Kidney epithelial cell (primary cell): ENCODE results near the gene MGMT. TPM values are rescaled to one million over a fixed set of nuclear protein-coding genes. Genes with fewer than 3 reads are reported as not detected.

Experiments
- DNase-seq: peaks from one replicate; pipeline ENCODE4 v3.0.0-alpha.2; 2010; ENCODE audit warnings: low read depth
- H3K27me3 ChIP-seq: 2 replicates; pipeline ENCODE4 v1.6.0; 2011; ENCODE audit warnings: low read length; ENCODE audit not compliant: control insufficient read depth, insufficient read depth
- H3K36me3 ChIP-seq: 2 replicates; pipeline ENCODE4 v1.5.1; 2011; ENCODE audit warnings: low read length; ENCODE audit not compliant: control insufficient read depth, insufficient read depth
- H3K4me3 ChIP-seq: 2 replicates; pipeline ENCODE4 v1.5.1; 2011; ENCODE audit warnings: low read depth, mild to moderate bottlenecking, control low read depth, low read length
- total RNA-seq: library from RNA; depleted of rRNA; stranded (reverse); fragments of >200 nt; gene quantifications from 2 replicates; pipeline ENCODE4 v1.2.3, GENCODE V29; 2015
- TF ChIP-seq, protein P1 (sequence below): IDR thresholded peaks from 2 replicates; pipeline ENCODE4 v1.5.1; 2011; ENCODE audit warnings: mild to moderate bottlenecking, moderate library complexity, low read length, control low read depth, inconsistent platforms; ENCODE audit not compliant: insufficient read depth, poor library complexity, severe bottlenecking

Gene MGMT
- total RNA-seq, 1 donor from 2014 or later = 36.1 TPM

DNA sequence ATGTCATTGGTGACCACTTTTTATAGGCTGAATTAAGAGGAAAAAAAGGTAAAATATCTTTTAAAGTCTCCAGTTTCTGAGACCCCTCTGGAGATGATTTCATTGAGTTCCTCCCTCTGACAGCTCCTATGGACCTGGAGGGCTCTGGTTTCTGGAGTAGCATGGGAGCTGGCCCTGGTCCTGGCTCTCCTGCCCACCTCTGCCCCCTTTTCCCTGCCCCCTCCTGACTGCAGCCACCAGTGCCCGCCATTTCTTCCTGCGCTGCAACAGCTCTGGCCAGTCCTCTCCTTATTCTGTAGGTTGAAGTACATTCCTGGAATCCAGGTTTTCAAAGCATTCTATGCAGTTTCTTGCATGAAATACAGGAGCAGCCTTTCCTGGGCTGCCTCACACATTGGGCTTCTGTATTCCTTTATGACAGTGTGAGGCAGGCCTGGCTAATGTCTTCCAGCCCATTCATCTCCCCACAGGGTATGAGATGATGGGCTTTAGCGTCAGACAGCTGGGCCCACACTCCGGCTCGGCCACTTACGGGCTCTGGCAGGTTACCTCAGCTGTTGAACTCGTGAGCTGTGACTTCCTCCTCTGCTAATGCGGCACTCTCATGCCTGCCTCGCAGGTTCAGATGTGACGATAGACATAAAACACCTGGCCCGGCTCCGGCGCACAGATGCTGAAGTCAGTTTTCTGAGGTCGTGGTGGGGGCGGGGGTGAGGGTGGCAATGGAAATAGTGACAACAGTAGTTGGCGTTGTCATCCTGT, 101.7 kb downstream of the MGMT start:
- Histone ChIP-seq H3K36me3 (no peaks in the 10 kb centered on the region), H3K4me3 (no peak overlapping the region), H3K27me3 (no peaks in the 10 kb centered on the region)
- DNase-seq = no peak
- TF ChIP-seq, protein P1, sequence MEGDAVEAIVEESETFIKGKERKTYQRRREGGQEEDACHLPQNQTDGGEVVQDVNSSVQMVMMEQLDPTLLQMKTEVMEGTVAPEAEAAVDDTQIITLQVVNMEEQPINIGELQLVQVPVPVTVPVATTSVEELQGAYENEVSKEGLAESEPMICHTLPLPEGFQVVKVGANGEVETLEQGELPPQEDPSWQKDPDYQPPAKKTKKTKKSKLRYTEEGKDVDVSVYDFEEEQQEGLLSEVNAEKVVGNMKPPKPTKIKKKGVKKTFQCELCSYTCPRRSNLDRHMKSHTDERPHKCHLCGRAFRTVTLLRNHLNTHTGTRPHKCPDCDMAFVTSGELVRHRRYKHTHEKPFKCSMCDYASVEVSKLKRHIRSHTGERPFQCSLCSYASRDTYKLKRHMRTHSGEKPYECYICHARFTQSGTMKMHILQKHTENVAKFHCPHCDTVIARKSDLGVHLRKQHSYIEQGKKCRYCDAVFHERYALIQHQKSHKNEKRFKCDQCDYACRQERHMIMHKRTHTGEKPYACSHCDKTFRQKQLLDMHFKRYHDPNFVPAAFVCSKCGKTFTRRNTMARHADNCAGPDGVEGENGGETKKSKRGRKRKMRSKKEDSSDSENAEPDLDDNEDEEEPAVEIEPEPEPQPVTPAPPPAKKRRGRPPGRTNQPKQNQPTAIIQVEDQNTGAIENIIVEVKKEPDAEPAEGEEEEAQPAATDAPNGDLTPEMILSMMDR = no peak

DNA sequence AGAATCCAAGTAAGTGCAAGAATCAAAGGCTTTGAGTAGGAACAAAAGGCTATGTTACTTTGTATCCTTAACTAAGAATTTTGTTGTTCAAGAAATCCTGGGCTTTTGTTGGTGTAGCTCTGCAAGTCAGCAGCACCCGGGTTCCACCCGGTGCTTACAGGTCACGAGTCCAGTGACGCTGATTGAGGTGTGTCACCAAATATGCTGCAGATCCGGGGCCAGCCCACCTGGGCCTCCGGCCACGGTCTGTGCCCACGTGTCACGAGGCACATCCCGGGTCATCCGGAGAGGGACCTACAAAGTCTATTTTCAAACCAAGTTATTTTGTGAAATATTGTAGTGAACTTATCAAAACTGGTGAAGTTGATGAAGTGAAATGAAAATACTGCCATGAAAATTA, 103.1 kb downstream of the MGMT start:
- no peaks in the 10 kb centered on the region for H3K27me3 ChIP-seq
- H3K36me3 ChIP-seq = no peaks in the 10 kb centered on the region
- H3K4me3 ChIP-seq = no peak overlapping the region
- TF ChIP-seq, protein P1 = no peak
- no peak for DNase-seq

DNA sequence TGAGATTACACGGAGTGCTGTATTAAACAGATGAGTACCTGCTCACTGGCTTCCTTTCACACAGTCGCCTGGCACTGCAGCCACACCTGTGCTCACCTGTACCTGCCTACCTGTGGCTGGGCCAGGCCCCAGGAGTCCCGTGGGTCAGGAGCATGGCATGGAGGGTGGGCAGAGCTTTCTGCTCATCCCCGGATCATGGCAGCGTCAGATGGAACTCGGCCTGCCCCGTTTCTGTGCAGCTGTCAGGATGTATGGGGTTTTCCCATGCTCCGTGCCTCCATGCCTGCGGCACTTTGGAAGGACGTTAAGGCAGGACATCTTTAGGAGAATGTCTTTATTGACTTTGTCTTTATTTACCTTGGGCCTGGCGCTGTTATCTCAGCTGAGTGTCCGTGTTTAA, 112.2 kb downstream of the MGMT start:
- no peaks in the 10 kb centered on the region for H3K27me3 ChIP-seq
- no peak overlapping the region for H3K4me3 ChIP-seq
- DNase-seq = no peak

DNA sequence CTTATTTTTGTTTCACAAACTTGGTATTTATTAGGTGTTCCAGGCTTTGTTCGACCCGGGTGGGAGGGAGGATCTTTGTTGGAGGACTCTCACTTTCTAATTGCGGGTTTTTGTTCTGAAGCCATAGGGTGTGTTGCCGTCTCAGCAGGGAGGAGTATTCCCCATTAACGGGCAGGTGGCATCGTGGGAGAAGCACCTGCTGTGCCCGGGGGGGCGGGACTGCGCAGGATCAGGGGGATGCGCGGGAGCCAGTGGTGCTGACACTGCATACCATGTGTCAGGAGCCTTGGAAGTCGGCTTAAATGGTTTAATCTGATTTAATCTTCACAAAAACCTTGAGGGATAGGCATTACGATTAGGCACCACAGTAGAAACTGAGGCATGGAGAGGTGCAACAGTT, 113.0 kb downstream of the MGMT start:
- Histone ChIP-seq H3K36me3 (no peaks in the 10 kb centered on the region), H3K27me3 (no peaks in the 10 kb centered on the region), H3K4me3 (no peak overlapping the region)
- no peak for DNase-seq
- TF ChIP-seq, protein P1 = no peak

More for the DNA sequence above, 112.2 kb downstream of the MGMT start:
- H3K36me3 ChIP-seq = no peaks in the 10 kb centered on the region
- TF ChIP-seq, protein P1 = no peak

DNA sequence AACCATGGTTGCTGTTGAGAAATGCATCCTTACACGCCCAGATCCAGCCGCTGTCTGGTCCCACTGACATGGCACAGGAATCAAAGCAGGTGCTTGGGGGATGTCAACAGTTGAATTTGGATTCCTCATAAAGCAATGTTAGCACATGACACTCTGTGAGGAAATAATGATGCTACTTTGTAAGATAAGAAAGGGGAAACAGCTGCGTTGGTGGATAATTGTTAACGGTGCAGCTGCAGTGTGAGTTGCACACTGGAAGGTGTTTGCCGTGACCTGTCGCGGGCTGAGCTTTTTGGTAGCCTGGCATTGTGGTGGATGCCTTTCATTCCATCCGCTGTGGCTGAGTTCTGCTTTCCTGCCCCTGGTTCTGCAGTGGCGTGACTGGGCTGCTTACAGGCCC, 113.9 kb downstream of the MGMT start:
- DNase-seq = no peak
- H3K4me3 ChIP-seq = no peak overlapping the region
- TF ChIP-seq, protein P1 = no peak
- no peaks in the 10 kb centered on the region for H3K36me3 ChIP-seq
- no peaks in the 10 kb centered on the region for H3K27me3 ChIP-seq
